Panc1 (cell line): ENCODE results near the gene AMPH.

Experiments
- POLR2AphosphoS5 ChIP-seq: IDR thresholded peaks from 2 replicates; pipeline ENCODE4 v1.6.1; 2012; ENCODE audit warnings: mild to moderate bottlenecking, low read depth, low read length, moderate library complexity
- SIN3A ChIP-seq: IDR thresholded peaks from 2 replicates; pipeline ENCODE4 v1.6.1; 2012; ENCODE audit warnings: low read depth, mild to moderate bottlenecking, low read length, moderate library complexity, borderline replicate concordance; ENCODE audit not compliant: insufficient read depth
- TCF7L2 ChIP-seq: IDR thresholded peaks from 2 replicates; pipeline ENCODE4 v1.6.1; 2011; ENCODE audit warnings: mild to moderate bottlenecking, low read depth, low read length, inconsistent platforms
- TF ChIP-seq, protein P1 (sequence below): fragments of 450-650 bp; IDR thresholded peaks from 2 replicates; pipeline ENCODE4 v1.5.1; 2017; ENCODE audit warnings: mild to moderate bottlenecking
- TF ChIP-seq, protein P2 (sequence below), 2 experiments: IDR thresholded peaks; 2 replicates each; pipeline ENCODE4 v1.6.1; 2011 to 2012; ENCODE audit warnings: low read depth in 2 of 2, control low read depth in 1 of 2, low read length in 1 of 2, mild to moderate bottlenecking in 1 of 2, moderate library complexity in 1 of 2; ENCODE audit not compliant: insufficient read depth in 1 of 2

DNA sequence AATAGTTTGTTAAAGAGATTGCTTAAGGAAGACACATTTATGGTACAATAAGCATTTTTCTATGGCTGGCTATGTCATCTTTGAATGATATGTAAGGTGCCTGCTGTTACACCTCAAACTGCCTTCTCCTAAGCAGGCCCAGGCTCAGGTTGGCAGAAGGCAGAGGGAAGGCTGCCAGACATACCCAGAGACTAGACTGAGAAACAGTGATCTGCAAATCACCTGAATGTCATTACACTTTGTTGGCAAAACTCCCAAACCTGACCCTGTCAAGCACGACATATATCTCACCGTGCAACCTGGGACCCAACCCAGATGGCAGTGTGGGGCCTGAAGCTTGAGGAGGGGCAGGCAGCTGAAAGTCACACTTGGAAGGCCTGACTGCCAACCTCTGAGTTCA is 221.1 kb downstream of the AMPH start:
- TF ChIP-seq, protein P1, sequence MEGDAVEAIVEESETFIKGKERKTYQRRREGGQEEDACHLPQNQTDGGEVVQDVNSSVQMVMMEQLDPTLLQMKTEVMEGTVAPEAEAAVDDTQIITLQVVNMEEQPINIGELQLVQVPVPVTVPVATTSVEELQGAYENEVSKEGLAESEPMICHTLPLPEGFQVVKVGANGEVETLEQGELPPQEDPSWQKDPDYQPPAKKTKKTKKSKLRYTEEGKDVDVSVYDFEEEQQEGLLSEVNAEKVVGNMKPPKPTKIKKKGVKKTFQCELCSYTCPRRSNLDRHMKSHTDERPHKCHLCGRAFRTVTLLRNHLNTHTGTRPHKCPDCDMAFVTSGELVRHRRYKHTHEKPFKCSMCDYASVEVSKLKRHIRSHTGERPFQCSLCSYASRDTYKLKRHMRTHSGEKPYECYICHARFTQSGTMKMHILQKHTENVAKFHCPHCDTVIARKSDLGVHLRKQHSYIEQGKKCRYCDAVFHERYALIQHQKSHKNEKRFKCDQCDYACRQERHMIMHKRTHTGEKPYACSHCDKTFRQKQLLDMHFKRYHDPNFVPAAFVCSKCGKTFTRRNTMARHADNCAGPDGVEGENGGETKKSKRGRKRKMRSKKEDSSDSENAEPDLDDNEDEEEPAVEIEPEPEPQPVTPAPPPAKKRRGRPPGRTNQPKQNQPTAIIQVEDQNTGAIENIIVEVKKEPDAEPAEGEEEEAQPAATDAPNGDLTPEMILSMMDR: no peak
- no peak for TF ChIP-seq POLR2AphosphoS5
- TF ChIP-seq, protein P2, sequence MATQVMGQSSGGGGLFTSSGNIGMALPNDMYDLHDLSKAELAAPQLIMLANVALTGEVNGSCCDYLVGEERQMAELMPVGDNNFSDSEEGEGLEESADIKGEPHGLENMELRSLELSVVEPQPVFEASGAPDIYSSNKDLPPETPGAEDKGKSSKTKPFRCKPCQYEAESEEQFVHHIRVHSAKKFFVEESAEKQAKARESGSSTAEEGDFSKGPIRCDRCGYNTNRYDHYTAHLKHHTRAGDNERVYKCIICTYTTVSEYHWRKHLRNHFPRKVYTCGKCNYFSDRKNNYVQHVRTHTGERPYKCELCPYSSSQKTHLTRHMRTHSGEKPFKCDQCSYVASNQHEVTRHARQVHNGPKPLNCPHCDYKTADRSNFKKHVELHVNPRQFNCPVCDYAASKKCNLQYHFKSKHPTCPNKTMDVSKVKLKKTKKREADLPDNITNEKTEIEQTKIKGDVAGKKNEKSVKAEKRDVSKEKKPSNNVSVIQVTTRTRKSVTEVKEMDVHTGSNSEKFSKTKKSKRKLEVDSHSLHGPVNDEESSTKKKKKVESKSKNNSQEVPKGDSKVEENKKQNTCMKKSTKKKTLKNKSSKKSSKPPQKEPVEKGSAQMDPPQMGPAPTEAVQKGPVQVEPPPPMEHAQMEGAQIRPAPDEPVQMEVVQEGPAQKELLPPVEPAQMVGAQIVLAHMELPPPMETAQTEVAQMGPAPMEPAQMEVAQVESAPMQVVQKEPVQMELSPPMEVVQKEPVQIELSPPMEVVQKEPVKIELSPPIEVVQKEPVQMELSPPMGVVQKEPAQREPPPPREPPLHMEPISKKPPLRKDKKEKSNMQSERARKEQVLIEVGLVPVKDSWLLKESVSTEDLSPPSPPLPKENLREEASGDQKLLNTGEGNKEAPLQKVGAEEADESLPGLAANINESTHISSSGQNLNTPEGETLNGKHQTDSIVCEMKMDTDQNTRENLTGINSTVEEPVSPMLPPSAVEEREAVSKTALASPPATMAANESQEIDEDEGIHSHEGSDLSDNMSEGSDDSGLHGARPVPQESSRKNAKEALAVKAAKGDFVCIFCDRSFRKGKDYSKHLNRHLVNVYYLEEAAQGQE (IDR thresholded peaks at IDR 0.05; ENCODE audit: insufficient read depth in 1 of 2, low read depth in 2 of 2, low read length in 1 of 2): no peak
- no peak for TF ChIP-seq SIN3A
- TF ChIP-seq TCF7L2: no peak
